ENCODE measurements around the gene PLPPR2. TPM values are rescaled to one million over a fixed set of nuclear protein-coding genes. Genes with fewer than 3 reads are reported as not detected.
"Not testable (repeated sequence)": the region's sequence is repeated elsewhere in the genome, so short reads cannot be mapped to it uniquely, and the experiment has no call there.

The PLPPR2 gene
- total RNA-seq, 1 experiment from 2014 or later = 5.2 TPM

GRCh38 chr19:11339254-11340098 is 15.8 kb upstream of the PLPPR2 start, which contains the start of gene RAB3D:
TSS of gene RAB3D (minus strand) at chr19:11339657. CDS start at chr19:11337399, 2,258 bp downstream.
- peak; percentile 84 for DNase-seq (ENCODE audit: low read depth)

- not testable (repeated sequence) for DNase-seq (ENCODE audit: low read depth)
Observed at GRCh38 chr19:11340099-11340467, 15.1 kb upstream of the PLPPR2 start.

GRCh38 chr19:11342429-11342828 is 12.8 kb upstream of the PLPPR2 start:
- no peak for DNase-seq (ENCODE audit: low read depth)

GRCh38 chr19:11345122-11345803 is 10.0 kb upstream of the PLPPR2 start:
- peak; percentile 43 for DNase-seq (ENCODE audit: low read depth)

GRCh38 chr19:11346104-11346940 is 8.9 kb upstream of the PLPPR2 start, which contains the start of the genes CCDC159 and TMEM205:
TSS of gene CCDC159 (plus strand) at chr19:11346519. CDS start at chr19:11346607, 88 bp downstream.
TSS of gene TMEM205 (minus strand) at chr19:11346268. CDS start at chr19:11345619, 649 bp downstream.
- peak; percentile 98 for DNase-seq (ENCODE audit: low read depth)

- no peak for DNase-seq (ENCODE audit: low read depth)
Observed at GRCh38 chr19:11347546-11348039, 7.6 kb upstream of the PLPPR2 start.

GRCh38 chr19:11349171-11349570 is 6.1 kb upstream of the PLPPR2 start:
- DNase-seq (ENCODE audit: low read depth) = no peak

- DNase-seq (ENCODE audit: low read depth) = not testable (repeated sequence)
Observed at GRCh38 chr19:11354102-11354501, 1.1 kb upstream of the PLPPR2 start.

GRCh38 chr19:11356074-11356397 is 804 bp downstream of the PLPPR2 start:
- no peak for DNase-seq (ENCODE audit: low read depth)

- no peak for DNase-seq (ENCODE audit: low read depth)
Observed at GRCh38 chr19:11356676-11357550, 1.7 kb downstream of the PLPPR2 start.

GRCh38 chr19:11359421-11359820 is 4.2 kb downstream of the PLPPR2 start:
- no peak for DNase-seq (ENCODE audit: low read depth)

GRCh38 chr19:11361037-11361770 is 6.0 kb downstream of the PLPPR2 start:
- no peak for DNase-seq (ENCODE audit: low read depth)

- no peak for DNase-seq (ENCODE audit: low read depth)
Observed at GRCh38 chr19:11361771-11362731, 6.8 kb downstream of the PLPPR2 start.

- no peak for DNase-seq (ENCODE audit: low read depth)
Observed at GRCh38 chr19:11363881-11364280, 8.6 kb downstream of the PLPPR2 start.

GRCh38 chr19:11364296-11364904 is 9.2 kb downstream of the PLPPR2 start:
- DNase-seq (ENCODE audit: low read depth) = no peak

- DNase-seq (ENCODE audit: low read depth) = no peak
Observed at GRCh38 chr19:11364935-11365334, 9.7 kb downstream of the PLPPR2 start.

GRCh38 chr19:11365557-11366117 is 10.4 kb downstream of the PLPPR2 start:
- DNase-seq (ENCODE audit: low read depth) = no peak

GRCh38 chr19:11367528-11367927 is 12.3 kb downstream of the PLPPR2 start:
- DNase-seq (ENCODE audit: low read depth) = no peak
